CD4-positive, alpha-beta T cell treated with Interleukin-10 for 1 hour (primary cell): ENCODE data around the gene SLC44A1.
"Not testable (repeated sequence)": the region's sequence is repeated elsewhere in the genome, so short reads cannot be mapped to it uniquely, and the experiment has no call there.

Experiments used
- DNase-seq: peaks from one replicate; pipeline ENCODE4 v3.0.0-alpha.2; 2020

SLC44A1 gene

DNA sequence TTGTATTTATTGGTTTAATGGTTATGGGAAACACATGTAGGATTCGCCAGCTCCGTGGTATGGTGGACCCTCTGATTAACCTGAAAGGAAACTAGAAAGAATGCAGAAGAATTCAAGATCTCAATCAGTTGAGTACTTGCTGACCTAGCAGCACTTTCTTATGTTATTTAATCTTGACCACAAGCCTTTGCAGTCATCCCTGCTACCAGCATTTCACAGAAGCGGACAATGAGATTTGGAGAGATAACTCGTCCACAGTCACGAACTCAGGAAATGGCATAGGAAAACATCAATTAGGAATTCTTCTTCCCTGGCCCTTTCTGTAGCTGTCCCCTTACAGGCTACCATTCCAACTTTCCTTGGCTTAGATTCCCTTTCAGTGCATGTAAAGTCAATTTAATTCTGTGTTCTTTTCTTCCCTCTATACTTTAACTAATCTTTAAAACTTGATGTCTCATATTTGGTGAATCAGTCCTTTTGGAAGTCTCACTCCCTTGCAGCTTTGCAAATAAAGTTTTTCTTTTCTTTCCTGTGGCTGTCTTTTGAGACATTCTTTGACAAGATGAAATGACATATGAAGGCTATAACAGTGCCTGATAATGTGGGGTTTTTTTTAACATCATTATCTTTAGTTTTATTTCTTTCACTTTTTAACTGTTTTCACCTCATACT is 1.3 kb upstream of the SLC44A1 start:
- DNase-seq, result no peak

DNA sequence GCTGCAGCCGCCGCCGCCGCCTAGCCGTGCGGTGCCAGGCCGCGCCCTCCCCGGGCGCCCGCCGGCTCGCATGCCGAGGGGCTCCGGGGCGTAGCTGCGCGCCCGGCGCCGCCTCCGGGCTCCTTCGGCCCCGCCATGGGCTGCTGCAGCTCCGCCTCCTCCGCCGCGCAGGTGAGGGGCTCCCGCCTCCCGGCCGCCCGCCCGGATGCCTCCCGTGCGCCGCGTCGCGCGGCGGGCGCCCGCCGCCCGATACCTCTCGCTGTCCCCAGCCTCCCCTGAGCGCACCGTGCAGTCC is 230 bp downstream of the SLC44A1 start:
- DNase-seq, result no peak

DNA sequence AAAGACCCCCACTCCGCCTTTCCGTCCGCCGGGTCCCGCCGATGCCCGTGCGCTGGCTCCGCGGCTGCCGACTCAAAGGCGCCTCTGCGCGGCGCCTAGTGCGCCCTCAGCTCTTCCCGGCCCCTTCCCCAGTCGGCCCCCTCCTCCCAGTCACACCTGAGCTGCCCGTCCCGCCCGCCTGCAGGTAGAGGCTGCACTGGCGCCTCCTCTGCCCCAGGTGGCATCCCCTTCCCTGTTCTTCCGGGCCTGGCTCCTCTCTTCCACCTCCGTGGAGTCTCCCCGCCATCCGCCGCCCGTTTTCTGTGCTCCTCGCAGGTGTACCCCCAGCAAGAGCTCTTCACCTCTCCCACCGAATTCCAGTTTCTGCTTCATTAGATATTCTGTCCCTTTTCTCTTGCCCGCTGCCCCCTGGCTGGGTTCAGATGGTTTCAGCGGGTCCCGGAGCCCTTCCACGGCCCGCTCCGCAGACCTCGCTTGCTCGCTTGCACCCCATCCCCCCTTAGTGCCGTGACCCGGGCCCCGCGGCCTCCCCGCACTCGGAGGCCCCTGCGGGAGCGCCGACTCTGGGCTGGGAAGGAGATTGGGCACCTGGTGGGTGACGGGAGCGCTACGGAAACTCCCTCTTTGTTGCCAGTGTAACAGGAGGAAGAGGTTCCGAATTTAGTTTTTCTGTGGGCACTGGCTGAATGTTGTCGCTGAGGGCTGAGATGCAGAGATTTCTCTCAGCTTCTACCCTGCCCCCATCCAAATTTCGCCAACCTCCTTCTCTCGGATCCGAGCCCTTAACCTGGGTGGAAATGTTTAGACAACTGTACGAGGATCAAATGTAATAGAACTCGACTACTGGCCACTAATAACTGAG is 809 bp downstream of the SLC44A1 start:
- DNase-seq, result peak; percentile 59

DNA sequence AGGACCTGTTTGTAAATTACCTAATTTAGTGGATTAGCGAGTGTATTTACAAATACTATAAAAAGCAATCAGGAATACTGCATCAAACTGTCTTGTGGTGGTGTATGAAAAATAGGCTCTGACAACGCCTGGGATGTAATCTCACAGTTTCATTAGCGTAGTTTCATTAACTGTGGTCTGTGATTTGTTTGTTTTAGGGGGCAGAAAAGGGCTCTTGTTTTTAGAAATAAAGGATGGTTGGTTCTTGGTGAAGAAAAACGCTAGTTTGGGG is 1.4 kb downstream of the SLC44A1 start:
- DNase-seq, result no peak

DNA sequence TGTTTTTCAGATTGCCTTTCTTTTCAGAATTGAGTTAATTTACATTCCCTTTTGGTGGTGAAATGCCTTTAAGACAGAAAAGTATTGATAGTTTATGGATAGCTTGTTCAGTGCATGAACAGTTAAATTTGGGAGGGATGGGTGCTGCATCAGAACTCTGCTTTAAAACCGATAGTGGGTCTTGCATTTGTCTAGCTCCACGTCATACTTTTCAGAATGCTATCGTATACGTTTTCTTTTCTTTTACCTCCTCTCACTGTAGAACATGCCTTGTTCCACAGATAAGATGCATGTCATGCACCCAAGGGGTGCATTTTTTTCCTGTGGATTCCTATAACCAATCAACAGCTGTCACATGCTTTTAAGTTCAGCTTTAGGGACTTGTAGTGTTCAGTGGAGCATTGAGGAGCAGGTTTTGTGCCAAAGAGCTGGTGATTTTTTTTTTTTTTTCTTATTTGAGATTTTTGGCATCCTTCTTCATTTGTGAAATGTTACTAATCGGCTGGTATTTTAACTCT is 2.3 kb downstream of the SLC44A1 start:
- no peak for DNase-seq

DNA sequence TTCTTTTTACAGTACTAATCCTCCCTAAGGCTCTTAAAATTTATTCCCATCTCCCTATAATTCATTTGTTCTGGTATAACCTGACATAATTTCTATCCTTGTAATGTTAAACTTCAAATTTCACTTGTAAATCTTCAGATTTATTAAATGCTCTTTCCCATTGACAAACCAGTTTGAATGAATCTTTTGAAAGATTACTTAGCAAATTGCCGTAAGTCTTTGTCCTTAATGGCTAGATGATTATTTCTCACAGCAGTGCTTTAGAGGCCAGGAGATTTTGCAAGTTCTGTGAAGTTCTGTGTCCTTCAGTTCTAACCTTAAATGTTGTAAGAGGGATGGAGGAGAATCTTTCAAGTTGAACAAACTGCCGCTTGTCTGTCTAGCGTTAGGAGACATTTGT is 4.2 kb downstream of the SLC44A1 start:
- no peak for DNase-seq

DNA sequence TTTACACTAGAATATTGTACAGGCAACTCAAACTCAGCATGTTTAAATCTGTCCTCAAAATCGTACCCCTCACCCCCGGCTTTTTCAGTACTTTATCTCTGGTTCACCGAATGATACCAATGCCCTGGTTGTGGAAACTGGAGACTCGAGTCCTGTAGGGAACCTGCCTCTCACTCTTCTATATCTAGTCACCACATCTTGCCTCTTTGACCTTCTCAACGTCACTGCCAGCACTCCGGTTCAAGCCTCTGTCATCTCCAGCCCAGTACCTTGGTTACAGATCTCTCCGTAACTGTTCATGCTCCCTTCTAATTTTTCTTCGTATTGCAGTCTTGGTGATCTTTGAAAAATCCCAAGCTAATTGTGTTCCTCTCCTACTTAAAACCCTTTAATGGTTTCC is 6.7 kb downstream of the SLC44A1 start:
- DNase-seq, result no peak

DNA sequence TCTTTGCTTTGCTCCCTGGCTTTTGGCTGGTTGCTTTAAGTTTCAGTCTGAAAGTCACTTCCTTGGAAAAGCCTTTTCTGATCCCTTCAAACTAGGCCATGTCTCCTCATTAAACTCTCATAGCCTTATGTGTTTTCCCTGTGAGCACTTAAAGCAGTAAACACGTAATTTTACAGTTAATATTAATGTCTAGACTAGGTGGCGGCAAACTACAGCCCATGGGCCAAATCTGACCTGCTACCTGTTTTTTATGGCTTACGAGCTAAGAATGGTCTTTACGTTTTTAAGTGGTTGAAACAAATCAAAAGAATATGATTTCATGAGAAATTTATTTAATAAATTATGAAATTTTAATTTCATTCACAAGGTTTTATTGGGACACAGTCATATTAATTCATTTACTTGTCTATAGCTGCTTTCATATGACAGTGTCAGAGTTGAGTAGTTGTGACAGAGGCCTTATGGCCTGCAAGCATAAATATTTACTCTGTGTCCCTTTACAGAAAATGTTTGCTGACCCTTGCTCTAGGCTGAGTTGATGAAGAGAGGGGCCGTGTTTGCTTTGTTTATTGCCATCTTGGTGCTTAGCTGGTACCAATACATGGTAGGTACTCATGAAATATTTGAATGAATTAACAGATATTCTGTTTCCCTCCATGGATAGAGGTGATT is 7.4 kb downstream of the SLC44A1 start:
- DNase-seq, result no peak

DNA sequence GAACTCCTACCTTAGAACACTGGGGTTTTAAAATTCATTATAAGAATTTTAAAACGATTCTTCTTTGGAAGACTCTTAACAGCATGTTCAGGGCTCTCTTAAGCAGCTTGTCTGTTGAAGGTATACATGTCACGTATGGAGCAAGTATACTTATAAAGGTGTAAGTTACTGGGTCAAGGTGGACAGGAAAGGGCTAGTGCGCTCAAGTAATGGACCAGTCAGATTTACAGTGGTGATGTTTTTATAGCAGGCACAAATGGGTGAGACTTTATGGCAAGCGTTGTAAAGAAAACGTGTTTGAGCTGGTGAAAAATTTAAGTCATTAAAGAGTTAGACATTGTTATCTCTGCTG is 7.9 kb downstream of the SLC44A1 start:
- no peak for DNase-seq

DNA sequence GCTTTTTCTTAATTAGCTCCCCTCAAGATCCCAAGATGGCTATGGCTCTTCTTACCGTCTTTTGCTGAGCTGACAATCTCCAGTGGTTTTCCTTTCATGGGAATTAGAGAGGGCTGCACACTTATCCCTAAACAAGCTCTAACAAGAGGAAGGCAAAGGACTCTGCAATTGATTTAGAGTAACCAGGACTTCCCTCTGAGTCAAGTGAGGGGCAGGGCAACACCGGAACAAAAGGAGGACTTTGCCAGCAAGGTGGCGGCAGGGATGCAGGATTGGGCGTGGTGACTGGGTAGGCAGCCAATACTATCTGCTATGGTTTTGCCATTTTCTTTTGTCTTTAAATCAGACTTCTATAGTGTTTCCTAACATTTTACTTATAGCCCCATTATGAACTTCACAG is 9.8 kb downstream of the SLC44A1 start:
- no peak for DNase-seq

DNA sequence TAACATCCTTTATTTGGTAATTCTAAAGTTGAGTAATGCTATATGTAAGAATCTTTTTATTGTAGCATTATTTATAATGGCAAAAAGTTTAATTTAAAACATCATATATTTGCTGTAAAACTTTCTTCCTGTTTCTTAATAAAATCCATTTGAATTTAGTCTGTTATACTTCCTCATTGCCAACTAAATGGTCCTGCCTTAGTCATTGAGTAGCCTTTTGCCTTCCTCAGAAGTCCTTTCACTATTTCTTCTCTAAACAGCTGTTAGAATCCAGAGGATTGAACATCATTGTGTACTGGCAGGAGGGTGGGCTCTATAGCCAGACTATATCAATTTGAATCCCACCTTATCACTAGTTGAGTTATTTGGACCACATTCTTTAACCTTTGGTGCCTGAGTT is 11.0 kb downstream of the SLC44A1 start:
- DNase-seq, result no peak

DNA sequence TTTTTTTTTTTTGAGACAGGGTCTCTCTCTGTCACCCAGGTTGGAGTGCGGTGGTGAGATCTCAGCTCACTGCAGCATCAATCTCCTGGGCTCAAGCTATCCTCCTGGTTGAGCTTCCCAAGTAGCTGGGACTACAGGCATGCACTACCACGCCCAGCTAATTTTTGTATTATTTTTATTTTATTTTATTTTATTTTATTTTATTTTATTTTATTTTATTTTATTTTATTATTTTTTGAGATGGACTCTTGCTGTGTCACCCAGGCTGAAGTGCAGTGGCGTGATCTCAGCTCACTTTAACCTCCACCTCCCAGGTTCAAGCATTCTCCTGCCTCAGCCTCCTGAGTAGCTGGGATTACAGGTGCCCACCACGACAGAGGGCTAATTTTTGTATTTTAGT is 12.1 kb downstream of the SLC44A1 start:
- DNase-seq, result not testable (repeated sequence)

DNA sequence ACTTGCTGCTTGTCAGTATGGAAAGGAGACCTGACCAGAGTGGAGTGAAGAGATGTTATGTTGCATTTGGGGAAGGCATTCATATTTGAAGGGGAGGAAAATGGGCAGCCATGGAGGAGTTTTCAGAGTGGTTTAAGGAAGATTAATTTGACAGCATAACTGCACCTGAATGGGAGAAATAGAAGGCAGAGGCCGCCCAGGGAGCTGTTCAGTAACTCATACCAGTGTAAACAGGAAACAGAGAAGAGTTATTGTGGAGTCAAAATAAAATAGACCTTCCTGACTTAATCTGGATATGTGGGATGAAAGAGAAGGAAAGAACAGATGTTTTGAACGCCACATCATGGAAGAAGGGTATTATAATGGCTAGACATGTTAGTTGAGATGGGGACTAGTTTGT is 13.4 kb downstream of the SLC44A1 start:
- DNase-seq, result no peak

DNA sequence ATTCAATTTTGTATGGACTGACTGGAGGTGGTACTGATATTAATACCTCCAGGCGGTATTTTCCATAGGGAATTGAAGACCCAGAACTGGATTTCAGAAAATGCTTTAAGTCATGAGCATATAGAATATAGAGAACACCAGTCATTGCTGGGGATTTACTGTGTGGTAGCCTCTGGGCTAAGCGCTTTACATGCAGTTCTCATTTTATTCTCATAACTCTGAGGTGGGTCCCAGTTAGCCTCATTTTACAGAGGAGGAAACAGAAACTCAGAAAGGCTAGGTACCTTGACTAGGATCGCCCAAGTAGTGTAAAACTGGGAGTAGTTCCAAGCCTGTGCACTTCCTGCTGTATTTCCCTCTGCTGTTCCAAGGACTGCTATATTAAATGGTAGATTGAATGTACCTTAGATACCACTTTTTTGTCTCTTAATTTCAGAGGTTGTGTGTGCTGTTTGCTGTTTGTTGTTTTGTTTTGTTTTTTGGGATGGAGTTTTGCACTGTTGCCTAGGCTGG is 13.8 kb downstream of the SLC44A1 start:
- no peak for DNase-seq

DNA sequence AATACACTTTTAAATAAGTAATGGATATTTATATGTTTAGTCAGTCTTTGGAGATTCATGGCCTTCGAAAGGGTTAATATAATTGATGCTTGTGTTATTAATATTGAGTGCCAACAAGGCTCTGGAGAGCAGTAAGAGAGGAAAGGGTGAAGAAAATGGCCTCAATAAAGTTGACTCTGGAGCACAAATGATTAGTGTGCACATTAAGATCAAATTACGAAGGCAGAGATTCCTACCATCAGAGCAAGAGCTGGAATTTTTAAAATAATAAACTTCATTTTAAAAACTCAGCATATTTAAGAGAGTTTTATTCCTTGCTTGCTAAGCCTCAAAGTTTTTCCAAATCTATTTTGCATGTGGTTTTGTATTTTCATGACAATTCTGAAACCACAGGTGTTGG is 14.8 kb downstream of the SLC44A1 start:
- DNase-seq, result no peak

DNA sequence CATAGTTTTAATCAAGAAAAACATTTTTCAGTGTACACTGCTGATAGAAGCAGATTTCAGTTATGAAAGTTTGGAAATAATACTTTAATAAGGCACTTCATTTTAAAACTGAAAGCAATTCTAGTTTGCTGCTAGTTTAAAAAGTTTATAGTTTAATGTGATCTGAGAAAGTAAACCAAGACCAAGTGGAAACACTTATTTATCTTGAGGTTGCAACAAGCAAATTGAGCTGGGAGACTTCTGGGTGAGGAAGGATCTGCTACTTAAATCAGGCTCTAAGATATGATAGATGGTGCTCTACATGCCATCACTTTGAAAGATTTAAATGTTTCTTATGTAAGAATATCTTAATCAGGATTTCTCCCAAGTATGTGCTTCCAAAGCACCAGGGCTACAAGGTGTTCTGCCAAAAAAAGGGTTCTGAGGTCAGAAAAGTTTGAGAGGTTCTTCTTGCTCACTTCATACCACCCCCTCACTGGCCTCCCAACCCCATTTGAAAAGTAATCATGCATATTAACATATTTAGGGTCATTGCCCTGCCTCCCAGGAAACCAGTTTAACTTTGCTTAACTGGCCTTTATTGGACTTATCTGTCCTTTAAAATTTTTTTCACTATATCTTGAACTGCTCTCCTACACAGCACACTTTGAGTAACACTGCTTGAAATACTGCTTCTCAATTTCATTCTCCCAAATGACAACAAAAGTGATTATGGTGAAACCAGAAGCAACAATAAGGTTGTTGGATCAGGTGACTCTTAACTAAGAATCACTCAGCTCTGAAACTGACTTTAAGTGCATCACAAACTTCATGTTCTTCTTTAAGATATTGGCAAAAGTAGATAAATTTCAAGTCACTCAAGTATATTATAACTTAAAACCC is 15.5 kb downstream of the SLC44A1 start:
- no peak for DNase-seq

DNA sequence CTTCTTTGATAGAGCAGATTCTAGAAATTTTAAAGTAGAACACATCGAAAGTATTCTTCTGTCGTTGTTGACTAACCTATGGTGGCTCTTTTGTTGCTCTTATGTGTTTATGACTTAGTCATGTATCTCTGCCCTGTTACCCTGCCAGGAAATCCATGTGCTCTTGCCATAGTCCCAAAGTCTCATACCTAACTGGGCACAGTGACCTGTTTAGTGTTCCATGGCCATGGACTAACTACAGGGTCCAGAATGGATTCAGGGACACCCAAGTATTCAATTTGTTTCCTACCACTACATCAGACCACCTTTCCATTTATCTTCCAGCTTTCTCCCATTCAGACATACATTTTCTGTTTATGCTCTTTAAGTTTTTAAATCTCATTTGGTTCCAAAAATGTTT is 18.0 kb downstream of the SLC44A1 start:
- DNase-seq, result no peak

DNA sequence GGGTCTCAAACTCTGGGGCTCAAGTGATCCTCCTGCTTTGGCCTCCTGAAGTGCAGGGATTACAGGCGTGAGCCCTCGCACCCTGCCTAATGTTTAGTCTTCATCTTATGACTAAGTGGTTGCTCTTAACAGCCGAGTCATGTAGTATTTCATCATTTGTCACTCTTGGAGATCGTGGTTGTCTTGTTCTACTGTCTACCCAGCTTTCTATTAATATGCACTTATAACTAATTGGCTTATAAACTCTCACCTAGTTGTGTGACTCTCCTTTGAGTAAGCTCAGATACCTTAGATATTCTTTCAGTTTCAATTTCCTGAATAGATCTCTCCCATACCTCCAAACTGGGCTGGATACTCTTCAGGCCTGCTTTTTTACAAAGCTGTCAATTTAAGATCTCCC is 19.9 kb downstream of the SLC44A1 start:
- no peak for DNase-seq

DNA sequence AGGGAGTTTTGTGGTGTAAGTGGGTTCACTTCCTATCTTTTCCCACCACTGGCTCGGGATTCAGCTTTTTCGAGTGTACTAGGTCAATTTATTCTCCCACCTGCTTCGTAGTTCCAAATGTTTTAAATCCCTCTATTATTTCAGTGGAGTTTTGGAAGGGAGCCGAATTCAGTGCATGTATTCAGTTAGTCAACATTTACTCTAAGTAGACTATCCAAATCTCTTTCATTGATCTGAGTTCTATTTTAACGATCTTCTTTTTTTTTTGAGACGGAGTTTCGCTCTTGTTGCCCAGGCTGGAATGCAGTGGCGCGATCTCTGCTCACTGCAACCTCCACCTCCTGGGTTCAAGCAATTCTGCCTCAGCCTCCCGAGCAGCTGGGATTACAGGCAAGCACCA is 23.8 kb downstream of the SLC44A1 start:
- DNase-seq, result not testable (repeated sequence)

DNA sequence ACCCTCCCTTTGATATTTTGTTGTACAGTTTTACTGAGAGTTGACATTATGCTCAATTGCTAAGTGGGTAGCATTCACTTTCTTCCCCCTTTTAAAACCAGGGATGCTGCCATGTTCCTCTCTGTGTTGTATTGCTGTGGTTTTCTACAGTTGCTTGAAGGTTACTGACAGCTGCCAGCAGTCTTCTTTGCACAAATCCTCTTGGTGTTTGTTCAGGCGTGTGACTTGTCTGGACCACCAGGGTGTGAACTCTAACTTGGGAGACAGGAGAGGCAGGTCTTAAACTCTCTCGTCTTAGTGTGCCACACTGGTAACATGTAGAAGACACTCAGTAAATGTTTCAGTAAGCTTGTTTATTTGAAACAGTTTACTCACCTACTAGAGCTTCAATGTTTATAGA is 25.1 kb downstream of the SLC44A1 start:
- DNase-seq, result no peak

DNA sequence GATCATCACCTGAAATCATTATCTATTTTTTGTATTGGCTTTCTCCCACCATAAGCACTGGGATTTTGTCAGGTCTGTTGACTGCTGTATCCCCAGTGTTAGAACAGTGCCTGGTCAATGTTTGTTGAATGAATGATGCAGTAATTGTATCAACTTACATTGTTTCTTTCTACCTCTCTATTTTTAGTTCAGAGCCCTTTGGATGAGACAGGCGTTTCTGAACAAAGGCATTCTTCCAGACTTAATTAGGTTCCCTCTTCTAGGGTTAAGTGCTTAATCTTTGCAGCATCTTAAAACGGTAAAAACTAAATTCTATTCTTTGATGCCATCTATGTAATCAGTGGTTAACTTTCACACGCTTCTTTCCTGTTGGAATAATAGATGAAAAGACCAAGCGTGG is 26.3 kb downstream of the SLC44A1 start:
- no peak for DNase-seq

DNA sequence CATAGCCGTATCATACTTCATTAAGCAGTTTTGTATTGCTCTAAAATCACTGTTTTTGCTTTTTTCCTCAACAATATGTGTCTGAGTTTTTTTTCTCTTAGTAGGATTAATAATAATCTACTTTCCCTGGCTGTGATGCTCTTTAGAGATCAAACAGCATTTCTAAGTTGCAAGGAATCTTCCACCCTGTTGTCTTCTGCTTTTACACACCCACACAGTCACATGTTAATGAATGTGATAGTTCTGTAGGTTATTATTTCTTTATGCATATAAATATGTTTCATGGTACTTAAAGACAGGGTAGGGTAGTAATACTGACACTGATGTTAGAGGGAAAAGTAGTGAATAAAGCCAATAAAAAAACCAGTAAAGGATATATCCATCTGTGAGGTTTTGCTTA is 29.3 kb downstream of the SLC44A1 start:
- no peak for DNase-seq

DNA sequence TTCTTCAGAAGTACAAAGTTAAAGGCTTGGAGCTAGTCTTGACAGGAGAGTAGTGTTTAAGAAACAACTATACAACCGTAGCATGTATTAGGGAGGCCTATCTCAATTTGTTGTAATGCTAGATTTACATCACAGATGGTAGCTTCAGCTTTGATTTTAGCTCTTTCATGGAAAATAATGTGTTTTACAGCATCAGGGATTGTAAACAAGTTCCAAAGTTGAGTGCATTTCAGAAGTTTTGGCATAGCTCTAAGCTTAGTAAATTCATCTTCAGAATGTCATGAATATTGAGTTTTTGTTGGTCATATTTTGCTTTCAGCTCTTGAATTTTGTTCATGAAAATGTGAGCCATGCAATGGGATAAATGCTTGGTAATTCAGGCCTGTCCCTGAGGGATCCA is 30.7 kb downstream of the SLC44A1 start:
- DNase-seq, result no peak
